ENCODE data around the gene CHRNE. TPM values are rescaled to one million over a fixed set of nuclear protein-coding genes. Genes with fewer than 3 reads are reported as not detected.
A peak's percentile ranks its signal among the peaks of the same experiment; 100 is the strongest.

The CHRNE gene
- polyA plus RNA-seq, 1 donor (not counting 4 experiments of a cell fraction or from before 2014, with no cell fraction given), result 0.04 TPM

GRCh38 chr17:4950746-4951204 is 47.9 kb upstream of the CHRNE start, which contains the start of gene ENO3:
TSS of gene ENO3 (plus strand) at chr17:4951119. CDS start at chr17:4951830, 711 bp downstream.
- TF ChIP-seq CTCF (optimal IDR thresholded peaks at IDR 0.05 in 1 of 3, IDR thresholded peaks at IDR 0.05 in 1 of 3, conservative IDR thresholded peaks at IDR 0.05 in 1 of 3; ENCODE audit: extremely low read depth in 1 of 3, insufficient read depth in 2 of 3, low read length in 3 of 3), result no peak
- TF ChIP-seq EZH2 (IDR thresholded peaks at IDR 0.05; ENCODE audit: low read length), result no peak
- no peaks in the 10 kb centered on the region for H3K27me3 ChIP-seq (ENCODE audit: control insufficient read depth, extremely low read depth, insufficient read depth, low read length)
- peak within 1 kb of the TSS; percentile 73 for H3K9ac ChIP-seq (ENCODE audit: control insufficient read depth, extremely low read depth, insufficient read depth, low read length)
- peaks cover 11% of the 10 kb centered on the region for H4K20me1 ChIP-seq (ENCODE audit: control insufficient read depth, extremely low read depth, insufficient read depth, low read length)
- peaks cover 2% of the 10 kb centered on the region for H3K9me1 ChIP-seq (ENCODE audit: control insufficient read depth, extremely low read depth, insufficient read depth, low read length)
- H3K4me3 ChIP-seq (ENCODE audit: control insufficient read depth in 2 of 3, extremely low read depth in 1 of 3, insufficient read depth in 2 of 3, low read depth in 1 of 3, low read length in 3 of 3), result peak within 1 kb of the TSS; percentile 21 to 62 (median 38)
- H2AFZ ChIP-seq (ENCODE audit: control insufficient read depth, low read length), result peak within 1 kb of the TSS; percentile 63
- dilution Hi-C loops (cut with MboI; ENCODE audit: extremely low pct_ligation_motif_present, low sequenced_read_pairs), result no loop called here
- H3K36me3 ChIP-seq (ENCODE audit: control insufficient read depth in 2 of 2, extremely low read depth in 1 of 2, insufficient read depth in 2 of 2, low read length in 2 of 2), result peaks cover 8 to 16% of the 10 kb centered on the region in 2 experiments
- FAIRE-seq (no peak), DNase-seq (ENCODE audit: low read depth, low spot score) (no peak)
- H3K4me1 ChIP-seq (ENCODE audit: control insufficient read depth, extremely low read depth, insufficient read depth, low read length), result peaks cover 21% of the 10 kb centered on the region
- H3K4me2 ChIP-seq (ENCODE audit: control insufficient read depth, extremely low read depth, insufficient read depth, low read depth, low read length), result peak within 1 kb of the TSS; percentile 74
- H3K79me2 ChIP-seq (ENCODE audit: control insufficient read depth, insufficient read depth, low read length), result peaks cover 23% of the 10 kb centered on the region
- no peaks in the 10 kb centered on the region for H3K9me3 ChIP-seq (ENCODE audit: control insufficient read depth, low read depth, low read length)
- H3K27ac ChIP-seq (ENCODE audit: control insufficient read depth, insufficient read depth, low read length), result peak within 1 kb of the TSS; percentile 74

GRCh38 chr17:4950075-4950745 is 47.3 kb upstream of the CHRNE start:
- dilution Hi-C loops (cut with MboI; ENCODE audit: extremely low pct_ligation_motif_present, low sequenced_read_pairs), result no loop called here

More at GRCh38 chr17:4950075-4950745, 47.3 kb upstream of the CHRNE start:
- peaks cover 2% of the 10 kb centered on the region for H3K9me1 ChIP-seq (ENCODE audit: control insufficient read depth, extremely low read depth, insufficient read depth, low read length)
- H3K4me3 ChIP-seq (ENCODE audit: control insufficient read depth in 2 of 3, extremely low read depth in 1 of 3, insufficient read depth in 2 of 3, low read depth in 1 of 3, low read length in 3 of 3), result peak overlapping the region; percentile 21 to 62 (median 38)
- FAIRE-seq, result no peak
- peaks cover 12 to 18% of the 10 kb centered on the region in 2 experiments for H3K36me3 ChIP-seq (ENCODE audit: control insufficient read depth in 2 of 2, extremely low read depth in 1 of 2, insufficient read depth in 2 of 2, low read length in 2 of 2)
- H4K20me1 ChIP-seq (ENCODE audit: control insufficient read depth, extremely low read depth, insufficient read depth, low read length), result peaks cover 11% of the 10 kb centered on the region
- peak overlapping the region; percentile 74 for H3K27ac ChIP-seq (ENCODE audit: control insufficient read depth, insufficient read depth, low read length)
- H3K4me2 ChIP-seq (ENCODE audit: control insufficient read depth, extremely low read depth, insufficient read depth, low read depth, low read length), result peak overlapping the region; percentile 74
- H3K27me3 ChIP-seq (ENCODE audit: control insufficient read depth, extremely low read depth, insufficient read depth, low read length), result no peaks in the 10 kb centered on the region
- peaks cover 27% of the 10 kb centered on the region for H3K4me1 ChIP-seq (ENCODE audit: control insufficient read depth, extremely low read depth, insufficient read depth, low read length)
- peak overlapping the region; percentile 63 for H2AFZ ChIP-seq (ENCODE audit: control insufficient read depth, low read length)
- no peak for DNase-seq (ENCODE audit: low read depth, low spot score)
- no peaks in the 10 kb centered on the region for H3K9me3 ChIP-seq (ENCODE audit: control insufficient read depth, low read depth, low read length)
- peaks cover 29% of the 10 kb centered on the region for H3K79me2 ChIP-seq (ENCODE audit: control insufficient read depth, insufficient read depth, low read length)
- peak overlapping the region; percentile 73 for H3K9ac ChIP-seq (ENCODE audit: control insufficient read depth, extremely low read depth, insufficient read depth, low read length)
- TF ChIP-seq CTCF (optimal IDR thresholded peaks at IDR 0.05 in 1 of 3, IDR thresholded peaks at IDR 0.05 in 1 of 3, conservative IDR thresholded peaks at IDR 0.05 in 1 of 3; ENCODE audit: extremely low read depth in 1 of 3, insufficient read depth in 2 of 3, low read length in 3 of 3) (no peak), EZH2 (IDR thresholded peaks at IDR 0.05; ENCODE audit: low read length) (no peak)

Data from keratinocyte (primary cell).